ENCODE data around the gene GLI3.

GRCh38 chr7:42217053-42217452 lies 20.0 kb downstream of the GLI3 start:
- TF ChIP-seq CTCF (IDR thresholded peaks at IDR 0.05) (no peak), POLR2A (IDR thresholded peaks at IDR 0.05) (no peak)
